ENCODE results near the gene FOXQ1.

DNA sequence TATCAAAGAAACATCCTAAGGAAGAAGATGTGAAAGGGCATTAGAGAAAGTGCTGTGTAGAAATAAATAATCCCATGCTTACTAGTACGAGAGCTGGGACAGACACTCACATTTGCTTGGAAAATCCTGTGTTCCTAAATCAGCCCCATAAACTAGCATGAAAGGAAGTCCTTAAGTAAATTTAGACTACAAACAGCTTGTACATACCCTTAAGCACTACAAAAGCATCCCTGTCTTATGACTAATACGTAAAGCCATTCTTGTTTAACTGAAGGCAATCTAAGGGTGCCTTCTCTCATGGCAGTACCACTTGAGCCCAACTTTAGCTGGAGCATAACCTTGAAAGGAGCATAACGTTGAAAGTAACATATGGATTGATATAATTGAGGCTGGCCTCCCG is 15.4 kb upstream of the FOXQ1 start:
- TF ChIP-seq POLR2A (IDR thresholded peaks at IDR 0.05) = no peak
- TF ChIP-seq, protein P1, sequence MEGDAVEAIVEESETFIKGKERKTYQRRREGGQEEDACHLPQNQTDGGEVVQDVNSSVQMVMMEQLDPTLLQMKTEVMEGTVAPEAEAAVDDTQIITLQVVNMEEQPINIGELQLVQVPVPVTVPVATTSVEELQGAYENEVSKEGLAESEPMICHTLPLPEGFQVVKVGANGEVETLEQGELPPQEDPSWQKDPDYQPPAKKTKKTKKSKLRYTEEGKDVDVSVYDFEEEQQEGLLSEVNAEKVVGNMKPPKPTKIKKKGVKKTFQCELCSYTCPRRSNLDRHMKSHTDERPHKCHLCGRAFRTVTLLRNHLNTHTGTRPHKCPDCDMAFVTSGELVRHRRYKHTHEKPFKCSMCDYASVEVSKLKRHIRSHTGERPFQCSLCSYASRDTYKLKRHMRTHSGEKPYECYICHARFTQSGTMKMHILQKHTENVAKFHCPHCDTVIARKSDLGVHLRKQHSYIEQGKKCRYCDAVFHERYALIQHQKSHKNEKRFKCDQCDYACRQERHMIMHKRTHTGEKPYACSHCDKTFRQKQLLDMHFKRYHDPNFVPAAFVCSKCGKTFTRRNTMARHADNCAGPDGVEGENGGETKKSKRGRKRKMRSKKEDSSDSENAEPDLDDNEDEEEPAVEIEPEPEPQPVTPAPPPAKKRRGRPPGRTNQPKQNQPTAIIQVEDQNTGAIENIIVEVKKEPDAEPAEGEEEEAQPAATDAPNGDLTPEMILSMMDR (IDR thresholded peaks at IDR 0.05) = no peak
